ENCODE measurements around the gene GRM8.

GRM8 gene

DNA sequence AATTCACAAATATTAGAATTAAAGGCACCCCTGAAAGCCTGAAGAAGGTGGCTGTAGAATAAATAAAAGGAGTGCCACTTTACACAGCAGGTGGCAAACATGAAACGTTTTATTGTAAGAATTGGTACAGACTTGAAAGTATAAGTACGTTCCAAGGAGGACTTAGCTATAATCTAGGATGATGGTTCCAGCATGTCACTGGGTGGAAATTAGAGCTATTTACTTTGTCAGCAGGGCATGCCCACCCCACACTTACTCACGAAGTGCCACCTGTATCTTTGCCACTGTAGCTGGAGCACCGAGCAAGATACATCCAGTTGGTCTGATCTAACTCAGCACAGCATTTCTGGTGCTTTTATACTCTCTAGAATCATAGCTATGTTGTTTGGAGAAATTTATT is 97.8 kb downstream of the GRM8 start:
- DNase-seq (no peak), ATAC-seq (ENCODE audit: insufficient read depth, low read depth) (no peak)
- Histone ChIP-seq H3K27me3 (ENCODE audit: insufficient read depth, low read length, poor library complexity) (no peaks in the 10 kb centered on the region), H3K9me3 (ENCODE audit: insufficient read depth, low read length, severe bottlenecking) (no peaks in the 10 kb centered on the region), H3K36me3 (ENCODE audit: insufficient read depth, low read length) (no peaks in the 10 kb centered on the region), H4K20me1 (ENCODE audit: insufficient read depth, low read length) (no peaks in the 10 kb centered on the region), H3K79me2 (ENCODE audit: insufficient read depth, low read length) (no peaks in the 10 kb centered on the region), H3K9ac (ENCODE audit: low read depth, low read length) (no peak overlapping the region), H3K4me3 (ENCODE audit: low read depth in 1 of 2, low read length in 2 of 2) (no peak overlapping the region), H3K4me1 (ENCODE audit: insufficient read depth, low read length) (no peaks in the 10 kb centered on the region), H3K27ac (ENCODE audit: low read length) (no peak overlapping the region), H2AFZ (ENCODE audit: low read depth, low read length) (no peak overlapping the region), H3K4me2 (ENCODE audit: insufficient read depth, low read length) (no peak overlapping the region)
- TF ChIP-seq, protein P1, sequence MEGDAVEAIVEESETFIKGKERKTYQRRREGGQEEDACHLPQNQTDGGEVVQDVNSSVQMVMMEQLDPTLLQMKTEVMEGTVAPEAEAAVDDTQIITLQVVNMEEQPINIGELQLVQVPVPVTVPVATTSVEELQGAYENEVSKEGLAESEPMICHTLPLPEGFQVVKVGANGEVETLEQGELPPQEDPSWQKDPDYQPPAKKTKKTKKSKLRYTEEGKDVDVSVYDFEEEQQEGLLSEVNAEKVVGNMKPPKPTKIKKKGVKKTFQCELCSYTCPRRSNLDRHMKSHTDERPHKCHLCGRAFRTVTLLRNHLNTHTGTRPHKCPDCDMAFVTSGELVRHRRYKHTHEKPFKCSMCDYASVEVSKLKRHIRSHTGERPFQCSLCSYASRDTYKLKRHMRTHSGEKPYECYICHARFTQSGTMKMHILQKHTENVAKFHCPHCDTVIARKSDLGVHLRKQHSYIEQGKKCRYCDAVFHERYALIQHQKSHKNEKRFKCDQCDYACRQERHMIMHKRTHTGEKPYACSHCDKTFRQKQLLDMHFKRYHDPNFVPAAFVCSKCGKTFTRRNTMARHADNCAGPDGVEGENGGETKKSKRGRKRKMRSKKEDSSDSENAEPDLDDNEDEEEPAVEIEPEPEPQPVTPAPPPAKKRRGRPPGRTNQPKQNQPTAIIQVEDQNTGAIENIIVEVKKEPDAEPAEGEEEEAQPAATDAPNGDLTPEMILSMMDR (IDR thresholded peaks at IDR 0.05; ENCODE audit: borderline replicate concordance, extremely low read depth, low read length, poor library complexity, severe bottlenecking) = no peak
- no peak for TF ChIP-seq EZH2 (IDR thresholded peaks at IDR 0.05; ENCODE audit: borderline replicate concordance, low read depth, low read length, severe bottlenecking)

DNA sequence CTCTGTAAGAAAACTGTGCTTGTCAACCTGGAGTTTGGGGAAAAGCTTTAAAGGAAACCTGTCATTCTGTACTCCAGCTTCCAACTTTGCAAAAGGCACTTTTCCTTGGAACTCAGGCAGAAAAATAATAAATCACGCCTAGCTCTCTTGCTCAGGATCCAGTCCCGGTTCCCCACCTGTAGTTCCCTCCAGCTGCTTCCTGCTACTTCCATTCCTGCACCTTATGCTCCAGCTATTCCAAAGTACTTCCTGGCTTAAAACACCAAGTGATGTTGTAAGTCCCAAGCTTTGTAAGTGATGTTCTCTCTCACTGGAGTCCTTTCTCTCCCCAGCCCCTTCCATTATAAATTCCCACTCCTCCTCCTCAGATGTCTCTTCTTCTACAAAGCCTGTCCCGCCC is 98.6 kb downstream of the GRM8 start:
- Histone ChIP-seq H3K79me2 (ENCODE audit: insufficient read depth, low read length) (no peaks in the 10 kb centered on the region), H3K27me3 (ENCODE audit: insufficient read depth, low read length, poor library complexity) (no peaks in the 10 kb centered on the region), H2AFZ (ENCODE audit: low read depth, low read length) (no peak overlapping the region), H4K20me1 (ENCODE audit: insufficient read depth, low read length) (no peaks in the 10 kb centered on the region), H3K36me3 (ENCODE audit: insufficient read depth, low read length) (no peaks in the 10 kb centered on the region), H3K9ac (ENCODE audit: low read depth, low read length) (no peak overlapping the region), H3K4me2 (ENCODE audit: insufficient read depth, low read length) (no peak overlapping the region), H3K9me3 (ENCODE audit: insufficient read depth, low read length, severe bottlenecking) (no peaks in the 10 kb centered on the region), H3K4me1 (ENCODE audit: insufficient read depth, low read length) (no peaks in the 10 kb centered on the region), H3K4me3 (ENCODE audit: low read depth in 1 of 2, low read length in 2 of 2) (no peak overlapping the region), H3K27ac (ENCODE audit: low read length) (no peak overlapping the region)
- DNase-seq (no peak), ATAC-seq (ENCODE audit: insufficient read depth, low read depth) (no peak)
- TF ChIP-seq EZH2 (IDR thresholded peaks at IDR 0.05; ENCODE audit: borderline replicate concordance, low read depth, low read length, severe bottlenecking) = no peak
- TF ChIP-seq, protein P1 (IDR thresholded peaks at IDR 0.05; ENCODE audit: borderline replicate concordance, extremely low read depth, low read length, poor library complexity, severe bottlenecking) = no peak

DNA sequence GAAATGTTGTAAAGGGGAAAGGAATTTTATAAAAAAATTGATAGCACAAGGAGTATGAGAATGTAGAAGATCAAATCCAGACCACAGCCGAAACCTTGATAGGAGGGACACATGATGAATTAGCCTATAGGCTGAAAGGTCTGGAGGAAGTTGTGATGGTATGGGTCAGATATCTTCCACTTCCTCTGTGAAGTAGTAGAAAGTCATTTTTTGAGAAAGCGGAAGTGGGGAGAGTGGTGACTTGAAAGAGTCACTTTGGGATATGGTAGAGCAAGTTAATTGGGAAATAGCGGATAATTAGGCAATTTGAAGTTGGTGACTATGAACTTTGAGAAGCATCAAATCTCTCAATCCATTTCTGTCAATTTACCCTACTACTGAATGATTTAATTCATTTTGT is 99.4 kb downstream of the GRM8 start:
- Histone ChIP-seq H3K9ac (ENCODE audit: low read depth, low read length) (no peak overlapping the region), H3K27ac (ENCODE audit: low read length) (no peak overlapping the region), H3K36me3 (ENCODE audit: insufficient read depth, low read length) (no peaks in the 10 kb centered on the region), H4K20me1 (ENCODE audit: insufficient read depth, low read length) (no peaks in the 10 kb centered on the region), H3K79me2 (ENCODE audit: insufficient read depth, low read length) (no peaks in the 10 kb centered on the region), H2AFZ (ENCODE audit: low read depth, low read length) (no peak overlapping the region), H3K27me3 (ENCODE audit: insufficient read depth, low read length, poor library complexity) (no peaks in the 10 kb centered on the region), H3K9me3 (ENCODE audit: insufficient read depth, low read length, severe bottlenecking) (no peaks in the 10 kb centered on the region), H3K4me2 (ENCODE audit: insufficient read depth, low read length) (no peak overlapping the region), H3K4me3 (ENCODE audit: low read depth in 1 of 2, low read length in 2 of 2) (no peak overlapping the region), H3K4me1 (ENCODE audit: insufficient read depth, low read length) (no peaks in the 10 kb centered on the region)
- TF ChIP-seq, protein P1 (IDR thresholded peaks at IDR 0.05; ENCODE audit: borderline replicate concordance, extremely low read depth, low read length, poor library complexity, severe bottlenecking) = no peak
- no peak for TF ChIP-seq EZH2 (IDR thresholded peaks at IDR 0.05; ENCODE audit: borderline replicate concordance, low read depth, low read length, severe bottlenecking)
- ATAC-seq (ENCODE audit: insufficient read depth, low read depth) (no peak), DNase-seq (no peak)

DNA sequence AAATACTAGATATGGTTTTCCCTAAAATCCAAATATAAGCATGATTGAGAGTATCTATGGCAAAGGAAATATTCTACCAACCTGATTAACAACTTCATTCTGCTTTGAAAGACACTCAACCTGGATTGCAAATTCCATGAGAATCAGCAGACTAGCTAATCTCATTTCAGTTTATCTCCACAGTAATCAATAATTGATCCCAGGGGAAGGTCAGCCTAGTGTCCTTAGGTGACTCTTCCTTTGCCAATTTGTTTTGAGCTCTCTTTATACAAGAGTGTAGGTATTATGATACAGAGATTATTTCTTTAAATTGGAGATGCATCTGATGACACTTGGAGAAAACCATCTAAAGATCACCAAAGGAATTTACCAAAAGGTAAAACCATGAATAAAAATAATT is 100.3 kb downstream of the GRM8 start:
- Histone ChIP-seq H3K4me2 (ENCODE audit: insufficient read depth, low read length) (no peak overlapping the region), H3K4me1 (ENCODE audit: insufficient read depth, low read length) (no peaks in the 10 kb centered on the region), H4K20me1 (ENCODE audit: insufficient read depth, low read length) (no peaks in the 10 kb centered on the region), H3K27me3 (ENCODE audit: insufficient read depth, low read length, poor library complexity) (no peaks in the 10 kb centered on the region), H3K27ac (ENCODE audit: low read length) (no peak overlapping the region), H3K79me2 (ENCODE audit: insufficient read depth, low read length) (no peaks in the 10 kb centered on the region), H2AFZ (ENCODE audit: low read depth, low read length) (no peak overlapping the region), H3K36me3 (ENCODE audit: insufficient read depth, low read length) (no peaks in the 10 kb centered on the region), H3K9ac (ENCODE audit: low read depth, low read length) (no peak overlapping the region), H3K4me3 (ENCODE audit: low read depth in 1 of 2, low read length in 2 of 2) (no peak overlapping the region), H3K9me3 (ENCODE audit: insufficient read depth, low read length, severe bottlenecking) (no peaks in the 10 kb centered on the region)
- no peak for ATAC-seq (ENCODE audit: insufficient read depth, low read depth)
- no peak for DNase-seq
- TF ChIP-seq, protein P1 (IDR thresholded peaks at IDR 0.05; ENCODE audit: borderline replicate concordance, extremely low read depth, low read length, poor library complexity, severe bottlenecking) = no peak
- no peak for TF ChIP-seq EZH2 (IDR thresholded peaks at IDR 0.05; ENCODE audit: borderline replicate concordance, low read depth, low read length, severe bottlenecking)

Measured in DND-41 (cell line).